Caco-2 (cell line): ENCODE results near the gene FTCD. TPM values are rescaled to one million over a fixed set of nuclear protein-coding genes. Genes with fewer than 3 reads are reported as not detected.

Source experiments
- BruUV-seq: library from RNA; stranded (reverse); fragments of 400-500 nt; replicated peaks from 2 replicates; lab custom pipeline; 2021; lab: Mats Ljungman, UMichigan
- CTCF ChIA-PET: fragments of 300-600 bp; sonication (Branson Sonifier 250); formaldehyde crosslinking; loops from one replicate; lab custom pipeline; 2022; ENCODE audit warnings: antibody characterized with exemption; lab: Charles Lee
- POLR2A ChIA-PET: fragments of 300-600 bp; sonication (Branson Sonifier 250); formaldehyde crosslinking; loops from one replicate; lab custom pipeline; 2022; ENCODE audit warnings: antibody characterized with exemption; lab: Charles Lee
- DNase-seq, 2 experiments: peaks; one replicate each; pipeline versions ENCODE4 v3.0.0 to v3.0.0-alpha.2; 2020 to 2022
- H3K27me3 ChIP-seq: replicated peaks from 2 replicates; pipeline ENCODE4 v1.6.0; 2011; ENCODE audit warnings: low read length; ENCODE audit not compliant: control insufficient read depth, insufficient read depth
- H3K36me3 ChIP-seq: 2 replicates; pipeline ENCODE4 v1.5.1; 2011; ENCODE audit warnings: low read length; ENCODE audit not compliant: control insufficient read depth, insufficient read depth
- H3K4me1 ChIP-seq: fragments of 250-450 bp; sonication (Bioruptor Pico); 2 replicates; pipeline ENCODE4 v1.5.1; 2020; ENCODE audit warnings: mild to moderate bottlenecking
- H3K4me3 ChIP-seq: 2 replicates; pipeline ENCODE4 v1.5.1; 2011; ENCODE audit warnings: low read depth, mild to moderate bottlenecking, control low read depth, low read length
- H3K9me3 ChIP-seq: fragments of 250-450 bp; sonication (Bioruptor Pico); 2 replicates; pipeline ENCODE4 v1.5.1; 2020; ENCODE audit warnings: mild to moderate bottlenecking, moderate library complexity
- H3K27ac Mint-ChIP-seq: one replicate; pipeline ENCODE4 v1.8.0; 2022; ENCODE audit warnings: mixed read lengths; ENCODE audit not compliant: unreplicated experiment
- H3K27me3 Mint-ChIP-seq: one replicate; pipeline ENCODE4 v1.8.0; 2022; ENCODE audit warnings: mixed read lengths; ENCODE audit not compliant: insufficient read depth, unreplicated experiment
- H3K36me3 Mint-ChIP-seq: one replicate; pipeline ENCODE4 v1.8.0; 2022; ENCODE audit warnings: mild to moderate bottlenecking, mixed read lengths; ENCODE audit not compliant: insufficient read depth, unreplicated experiment
- H3K4me1 Mint-ChIP-seq: one replicate; pipeline ENCODE4 v1.8.0; 2022; ENCODE audit warnings: low read depth, mixed read lengths; ENCODE audit not compliant: unreplicated experiment
- H3K4me3 Mint-ChIP-seq: one replicate; pipeline ENCODE4 v1.8.0; 2022; ENCODE audit warnings: mild to moderate bottlenecking, moderate library complexity, mixed read lengths; ENCODE audit not compliant: unreplicated experiment
- H3K9me3 Mint-ChIP-seq: one replicate; pipeline ENCODE4 v1.8.0; 2022; ENCODE audit warnings: mixed read lengths; ENCODE audit not compliant: unreplicated experiment
- CTCF ChIP-seq, 2 experiments: fragments of 200-600 bp in 1 of 2; IDR thresholded peaks; 1 replicate in 1 of 2; 2 replicates in 1 of 2; pipeline versions ENCODE4 v1.5.1 to v1.8.0; 2011 to 2022; ENCODE audit warnings: antibody characterized with exemption in 1 of 2, control low read depth in 1 of 2, inconsistent platforms in 1 of 2, low read depth in 1 of 2, low read length in 1 of 2, mild to moderate bottlenecking in 1 of 2, moderate library complexity in 1 of 2; ENCODE audit not compliant: insufficient read depth in 1 of 2, severe bottlenecking in 1 of 2, unreplicated experiment in 1 of 2
- intact Hi-C: fragments of 100-400 bp; cut with micrococcal nuclease; formaldehyde crosslinking; loops from one replicate; pipeline ENCODE4 v1.10.0; 2022; ENCODE audit not compliant: unreplicated experiment
- total RNA-seq: library from RNA; stranded (reverse); gene quantifications from 2 replicates; pipeline ENCODE4 v1.2.3, GENCODE V29; 2022

Gene FTCD
- total RNA-seq, 1 experiment from 2014 or later = 3.5 TPM

GRCh38 chr21:46098303-46099141 is 56.9 kb downstream of the FTCD start:
- ChIA-PET CTCF (interaction anchor here (1.4 kb wide), 1 partner anchor 125 kb away, joined by 3 read pairs; no protein-coding TSS in a partner anchor), POLR2A (no interaction called here)
- no peaks in the 10 kb centered on the region; the same call in 1 of the 2 replicates for H3K27me3 ChIP-seq
- TF ChIP-seq CTCF (IDR thresholded peaks at IDR 0.05; ENCODE audit: insufficient read depth in 1 of 2, low read depth in 1 of 2, low read length in 1 of 2, severe bottlenecking in 1 of 2, unreplicated experiment in 1 of 2) = no peak
- peak overlapping the region; percentile 39 for H3K4me3 Mint-ChIP-seq
- H3K9me3 Mint-ChIP-seq = peaks cover 14% of the 10 kb centered on the region
- no peaks in the 10 kb centered on the region for H3K4me1 ChIP-seq
- H3K27me3 Mint-ChIP-seq = peaks cover 6% of the 10 kb centered on the region
- no peaks in the 10 kb centered on the region for H3K36me3 ChIP-seq
- no peaks in the 10 kb centered on the region for H3K36me3 Mint-ChIP-seq
- H3K4me3 ChIP-seq = peak overlapping the region; percentile 50
- BruUV-seq = no TSS peak
- DNase-seq = peak in 1 of 2 experiments; percentile 19
- intact Hi-C loops = loop anchor here (5.0 kb wide), 1 partner anchor 126 kb away; no protein-coding TSS in a partner anchor
- H3K4me1 Mint-ChIP-seq = no peaks in the 10 kb centered on the region
- no peak overlapping the region for H3K27ac Mint-ChIP-seq
- H3K9me3 ChIP-seq = peaks cover 14% of the 10 kb centered on the region; the same call in 1 of the 2 replicates

DNA sequence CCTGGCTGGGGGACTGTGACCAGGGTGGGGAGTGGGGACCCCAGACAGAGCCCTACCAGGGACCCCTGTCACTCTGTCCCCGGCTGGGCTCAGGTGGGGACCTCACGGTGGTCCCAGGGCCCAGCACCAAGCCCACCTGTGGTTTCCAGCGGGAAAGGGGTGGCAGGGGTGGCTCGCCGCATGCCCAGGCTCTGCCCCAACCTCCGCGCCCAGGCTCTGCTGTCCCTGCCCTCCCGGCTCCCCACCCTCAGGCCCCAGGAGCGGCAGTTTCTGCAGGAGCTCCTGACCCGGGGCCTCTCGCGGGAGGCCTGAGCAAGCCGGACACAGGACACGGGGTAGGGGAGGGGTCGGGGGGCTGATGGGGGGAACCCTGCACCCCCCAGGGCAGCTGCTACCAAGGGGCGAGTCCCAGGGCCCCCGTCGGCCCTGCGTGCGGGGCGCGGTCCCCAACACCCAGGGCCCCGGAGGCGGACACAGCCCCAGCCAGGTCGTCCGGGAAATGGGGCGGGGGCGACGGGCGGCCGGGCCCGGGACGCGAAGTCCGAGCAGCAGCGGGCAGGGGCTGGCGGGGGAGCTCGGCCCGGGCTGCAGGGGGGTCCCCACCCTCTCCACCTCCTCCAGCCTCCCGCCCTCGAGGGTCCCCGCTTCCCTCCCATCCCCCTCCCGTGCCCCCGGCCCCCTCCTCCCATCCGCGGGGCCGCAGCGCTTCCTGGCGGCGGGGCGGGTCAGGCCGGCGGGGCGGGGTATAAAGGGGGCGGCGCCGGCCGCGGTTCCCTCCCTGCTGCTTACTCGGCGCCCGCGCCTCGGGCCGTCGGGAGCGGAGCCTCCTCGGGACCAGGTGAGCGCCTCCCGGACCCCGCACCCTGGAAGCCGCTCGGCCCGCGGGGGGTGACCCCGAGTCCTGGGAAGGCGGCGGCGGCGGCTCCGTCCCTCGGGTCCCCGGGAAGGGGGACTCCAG is 57.8 kb downstream of the FTCD start, which contains the start of gene COL6A2:
Gene COL6A2 (plus strand): TSS at position 777 of the 958 bp plus-strand sequence.
- H3K9me3 Mint-ChIP-seq = peaks cover 5% of the 10 kb centered on the region
- peaks cover 3% of the 10 kb centered on the region for H3K27me3 Mint-ChIP-seq

More for the DNA sequence above, 57.8 kb downstream of the FTCD start, which contains the start of gene COL6A2:
- ChIA-PET CTCF (interaction anchor here (0.6 kb wide), 1 partner anchor 116 kb away, joined by 5 read pairs; the partner anchor contains the start of gene COL6A1), POLR2A (no interaction called here)
- H3K4me3 ChIP-seq = peak within 1 kb of the TSS; percentile 50
- peaks cover 7% of the 10 kb centered on the region; the same call in 1 of the 2 replicates for H3K9me3 ChIP-seq
- Mint-ChIP-seq H3K4me3 (peak within 1 kb of the TSS; percentile 43), H3K4me1 (no peaks in the 10 kb centered on the region), H3K27ac (no peak within 1 kb of the TSS), H3K36me3 (no peaks in the 10 kb centered on the region)
- peak in 1 of 2 experiments; percentile 6 for TF ChIP-seq CTCF (IDR thresholded peaks at IDR 0.05; ENCODE audit: insufficient read depth in 1 of 2, low read depth in 1 of 2, low read length in 1 of 2, severe bottlenecking in 1 of 2, unreplicated experiment in 1 of 2)
- peak; percentile 41 to 68 for DNase-seq
- no peaks in the 10 kb centered on the region; the same call in 1 of the 2 replicates for H3K27me3 ChIP-seq
- intact Hi-C loops = loop anchor here (5.0 kb wide), 1 partner anchor 125 kb away; no protein-coding TSS in a partner anchor
- no TSS peak for BruUV-seq
- no peaks in the 10 kb centered on the region for H3K4me1 ChIP-seq
- no peaks in the 10 kb centered on the region for H3K36me3 ChIP-seq
